HTERT RPE-1 (cell line): ENCODE results near the gene SEMA5A.

Source experiments
- in situ Hi-C: fragments of 300-500 bp; cut with MboI; formaldehyde crosslinking; loops from 4 replicates; pipeline ENCODE4 v1.14.3; 2020; ENCODE audit warnings: low sequenced_read_pairs

Gene SEMA5A

GRCh38 chr5:9082996-9083395 lies 462.9 kb downstream of the SEMA5A start:
- in situ Hi-C loops = no loop called here

DNA sequence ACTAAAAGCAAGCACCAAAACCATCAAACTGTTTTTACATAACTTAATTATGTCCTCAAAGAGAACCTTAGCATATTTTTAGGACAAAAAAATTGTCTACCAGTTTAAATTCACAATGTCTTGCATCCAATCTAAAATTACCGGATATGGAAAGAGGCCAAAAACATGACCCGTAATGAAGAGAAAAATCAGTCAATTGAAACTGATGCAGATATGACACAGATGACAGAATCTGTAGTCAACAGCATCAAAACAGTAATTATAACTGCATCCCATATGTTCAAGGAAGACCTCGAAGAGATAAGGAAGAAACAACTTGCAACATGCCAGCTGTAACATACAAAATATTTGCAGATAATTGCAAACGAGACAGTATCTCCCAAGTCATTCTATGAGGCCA lies 473.2 kb downstream of the SEMA5A start:
- in situ Hi-C loops = no loop called here

DNA sequence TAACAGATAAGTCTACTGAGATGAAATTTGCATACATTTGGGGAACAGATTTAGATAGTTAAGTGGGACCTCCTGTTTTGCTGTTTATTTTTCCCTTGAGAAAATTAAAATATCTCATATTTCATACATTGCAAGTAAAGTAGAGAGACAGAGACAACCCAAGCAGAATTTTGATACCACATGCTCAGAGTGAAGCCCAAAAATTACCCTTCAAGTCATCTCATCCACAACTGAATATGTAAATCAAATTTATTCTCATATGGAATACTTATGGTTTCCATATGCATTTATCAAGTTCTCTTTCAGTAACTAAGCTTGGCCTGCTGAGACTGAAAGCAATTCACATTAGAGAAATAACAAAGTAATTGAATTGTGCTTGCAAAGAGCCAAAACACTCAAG lies 474.4 kb downstream of the SEMA5A start:
- in situ Hi-C loops = no loop called here

- in situ Hi-C loops = no loop called here
These were observed 474.8 kb downstream of the SEMA5A start for GRCh38 chr5:9071074-9071473.

DNA sequence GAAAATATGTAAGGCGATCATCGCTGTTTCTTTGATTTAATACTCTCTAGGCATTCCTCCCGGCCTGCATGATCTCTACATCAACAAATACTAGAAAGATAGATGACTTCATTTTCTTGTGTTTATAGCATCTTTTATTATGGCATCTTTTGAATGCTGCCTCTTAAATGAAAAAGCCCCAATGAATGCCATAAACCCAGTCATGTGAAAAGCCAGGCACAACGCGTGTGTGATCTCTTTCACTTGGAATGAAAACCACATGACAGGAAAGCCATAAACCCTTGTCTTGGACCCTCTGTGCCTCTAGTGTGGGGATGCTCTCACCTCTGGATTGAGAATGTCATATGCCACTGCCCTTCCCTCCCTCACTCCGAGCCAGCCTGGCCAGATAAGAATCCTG lies 476.2 kb downstream of the SEMA5A start:
- in situ Hi-C loops = no loop called here

DNA sequence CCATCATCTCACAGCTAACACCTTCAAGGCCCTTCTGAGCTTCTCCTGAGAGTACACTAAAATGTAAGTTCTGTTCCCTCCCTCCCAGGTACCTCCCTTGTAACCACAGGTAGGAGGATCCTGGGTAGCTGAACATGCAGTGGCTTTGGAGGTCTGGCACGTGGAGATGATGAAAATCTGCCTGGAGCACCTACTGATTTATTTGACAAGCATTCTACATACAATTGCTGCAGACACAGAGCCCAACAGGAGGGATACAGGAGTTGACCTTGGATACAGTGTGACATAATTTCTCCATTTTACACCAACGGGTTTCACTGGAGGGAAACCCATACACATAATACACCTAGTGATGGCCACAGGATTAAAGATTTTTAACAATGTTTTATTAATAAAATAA lies 478.7 kb downstream of the SEMA5A start:
- in situ Hi-C loops = no loop called here

DNA sequence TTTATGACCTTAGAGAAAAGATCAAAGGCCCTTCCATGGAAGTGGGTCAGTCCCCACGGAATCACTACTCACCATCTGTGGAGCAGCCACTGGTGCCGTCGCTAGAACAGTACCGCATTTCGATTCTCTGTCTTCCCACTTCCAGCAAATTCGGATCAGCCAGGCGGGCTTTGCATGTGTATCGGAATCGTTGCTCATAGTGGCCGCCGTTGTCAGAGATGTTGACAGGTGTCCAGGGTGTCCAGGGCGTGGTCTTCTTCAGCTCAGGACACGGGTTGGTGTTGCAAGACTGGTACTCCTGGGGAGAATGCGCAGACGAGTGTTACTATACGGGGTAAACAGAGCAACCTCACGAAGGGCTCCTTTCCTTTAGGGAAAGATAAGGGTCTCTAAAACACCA lies 479.5 kb downstream of the SEMA5A start:
- in situ Hi-C loops = no loop called here

DNA sequence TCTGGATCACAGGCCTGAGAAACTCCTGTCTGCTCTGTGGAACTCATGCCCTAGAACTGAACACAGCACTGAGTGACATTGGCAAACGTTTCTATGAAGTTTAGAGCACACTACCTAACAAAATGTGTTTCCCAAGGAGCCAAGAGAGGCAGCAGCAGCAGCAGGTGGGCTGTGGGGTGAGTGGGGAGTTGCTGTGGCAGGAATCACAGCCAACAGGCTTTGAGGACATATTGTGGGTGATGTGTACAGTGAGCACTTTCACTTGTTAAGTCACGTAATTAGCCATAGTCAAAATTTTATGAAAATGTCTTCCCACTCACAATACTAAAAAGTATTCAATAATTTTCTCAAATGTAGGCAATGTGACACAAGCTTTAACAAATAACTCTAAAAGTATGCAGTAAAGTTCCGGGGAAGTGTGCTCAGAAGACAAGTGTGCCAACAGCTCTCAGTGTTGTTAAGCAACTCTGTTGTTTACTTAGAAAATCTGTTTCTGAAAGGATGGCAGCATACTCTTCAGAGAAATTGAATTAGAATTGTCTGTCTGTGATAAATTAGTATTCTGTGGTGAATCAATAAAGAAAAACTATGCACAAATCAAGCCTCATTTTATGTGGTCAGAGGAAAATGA lies 482.1 kb downstream of the SEMA5A start:
- in situ Hi-C loops = no loop called here

- in situ Hi-C loops = no loop called here
These were observed 483.0 kb downstream of the SEMA5A start for GRCh38 chr5:9062873-9063272.

- in situ Hi-C loops = no loop called here
These were observed 485.8 kb downstream of the SEMA5A start for GRCh38 chr5:9059920-9060691.

DNA sequence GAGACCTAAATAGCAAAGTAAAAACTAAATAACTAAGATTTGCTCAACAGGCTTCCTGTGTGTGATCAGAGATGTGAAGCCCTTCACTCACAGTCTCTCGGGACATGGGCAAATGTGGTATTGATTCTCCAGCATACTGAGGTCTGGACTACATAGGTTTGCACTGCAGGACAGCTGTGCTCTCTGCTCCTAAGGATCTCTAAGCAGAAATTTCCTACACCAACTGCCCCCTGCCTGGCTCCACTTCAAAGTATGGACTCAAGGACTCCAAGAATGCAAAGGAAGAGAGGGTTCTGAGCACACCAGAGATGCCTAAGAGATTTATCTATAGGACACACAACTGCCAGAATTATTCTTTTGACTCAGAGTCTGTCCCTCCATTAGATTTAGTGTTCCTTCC lies 487.2 kb downstream of the SEMA5A start:
- in situ Hi-C loops = no loop called here

DNA sequence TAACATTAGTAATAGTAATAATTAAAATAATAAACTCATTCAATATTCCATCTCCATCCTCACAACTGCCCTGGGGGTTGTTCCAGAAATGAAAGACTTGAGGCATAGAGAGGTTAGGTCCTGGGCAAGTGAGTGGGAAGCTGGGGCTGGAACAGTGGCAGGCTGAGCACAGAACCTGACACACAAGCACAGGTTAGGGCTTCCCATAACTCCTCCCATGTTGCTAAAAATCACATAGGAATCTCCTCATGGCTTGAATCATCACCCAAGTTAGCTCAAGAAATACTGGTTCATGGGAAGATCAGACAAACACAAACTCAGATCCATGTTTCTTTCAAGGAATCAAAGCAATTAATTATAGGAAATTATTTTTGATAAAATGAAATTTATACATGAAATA lies 487.7 kb downstream of the SEMA5A start:
- in situ Hi-C loops = no loop called here

DNA sequence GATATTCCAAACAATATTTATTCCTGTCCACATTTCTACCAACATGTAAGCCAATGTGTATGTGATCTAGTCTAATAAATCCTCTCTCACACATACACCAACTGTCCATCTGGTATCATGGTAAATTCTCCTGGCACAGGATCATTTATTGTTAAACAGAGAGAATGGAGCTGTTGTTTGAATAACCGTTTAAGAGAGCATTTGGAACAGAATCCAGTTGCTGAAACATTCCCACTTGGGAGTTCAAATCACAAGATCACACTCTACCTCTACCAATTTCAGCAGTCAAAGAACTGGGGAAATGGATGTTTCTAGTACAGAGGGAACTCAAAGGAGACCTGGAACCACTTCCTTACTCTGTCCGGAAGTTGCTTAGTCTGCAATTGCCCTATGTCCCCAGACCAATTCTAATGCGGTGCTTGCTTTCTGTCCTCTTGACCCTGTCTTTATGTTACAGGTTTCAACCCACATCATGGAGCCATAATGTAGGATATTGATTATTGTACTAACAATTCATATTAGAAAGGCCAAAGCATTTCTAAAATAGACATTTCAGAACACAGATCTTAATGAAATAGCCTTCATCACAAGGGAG lies 488.4 kb downstream of the SEMA5A start:
- in situ Hi-C loops = no loop called here

GRCh38 chr5:9056046-9056445 lies 489.8 kb downstream of the SEMA5A start:
- in situ Hi-C loops = no loop called here

GRCh38 chr5:9054821-9055589 lies 490.9 kb downstream of the SEMA5A start:
- in situ Hi-C loops = no loop called here

- in situ Hi-C loops = no loop called here
These were observed 491.6 kb downstream of the SEMA5A start for GRCh38 chr5:9054322-9054721.

GRCh38 chr5:9052421-9052820 lies 493.5 kb downstream of the SEMA5A start:
- in situ Hi-C loops = no loop called here

- in situ Hi-C loops = no loop called here
These were observed 494.1 kb downstream of the SEMA5A start for GRCh38 chr5:9051779-9052178.

GRCh38 chr5:9047932-9048331 lies 497.9 kb downstream of the SEMA5A start:
- in situ Hi-C loops = no loop called here

DNA sequence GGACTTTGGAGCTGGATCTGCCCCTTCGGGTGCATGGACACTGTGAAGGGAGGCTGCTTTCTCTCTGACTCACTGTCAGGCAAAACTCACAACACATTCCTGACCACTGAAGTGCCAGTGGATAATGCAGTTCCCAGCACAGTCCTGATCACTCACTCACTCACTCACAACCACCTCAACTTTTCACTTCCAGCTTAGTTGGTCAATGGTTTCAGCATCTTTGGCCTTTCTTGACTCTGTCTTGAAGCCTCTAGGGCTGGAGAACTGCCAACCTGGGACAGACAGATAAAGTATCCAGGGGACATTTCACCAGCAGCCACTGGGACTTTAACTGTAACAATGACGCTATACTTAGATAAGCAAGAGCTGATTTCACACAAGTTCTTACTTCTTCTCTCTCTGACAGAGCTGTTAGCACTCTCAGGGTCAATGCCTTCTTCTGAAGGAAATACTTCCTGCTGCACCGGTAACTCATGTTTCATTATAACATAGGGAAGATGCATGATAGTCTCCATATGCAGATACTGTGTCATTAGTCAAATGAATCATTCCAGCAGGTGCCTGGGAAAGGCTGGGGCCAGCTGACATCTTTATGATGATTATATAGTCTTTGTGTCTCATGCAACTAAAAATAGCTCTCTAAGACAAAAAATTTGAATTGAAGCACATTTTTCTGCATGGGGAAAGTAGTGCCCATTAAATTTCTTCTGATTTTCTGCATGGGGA lies 499.0 kb downstream of the SEMA5A start:
- in situ Hi-C loops = no loop called here

- in situ Hi-C loops = no loop called here
These were observed 499.9 kb downstream of the SEMA5A start for GRCh38 chr5:9045946-9046345.
